ENCODE results near the gene MON1A.

MON1A gene

GRCh38 chr3:49859576-49860305 lies 69.9 kb downstream of the MON1A start:
- Histone ChIP-seq H3K4me2 (ENCODE audit: low read length) (no peak overlapping the region), H2AFZ (ENCODE audit: low read depth, low read length) (no peak overlapping the region), H3K9ac (ENCODE audit: low read length) (no peak overlapping the region), H3K4me3 (ENCODE audit: low read length) (no peak overlapping the region), H3K27me3 (ENCODE audit: low read depth, low read length) (peaks cover 21% of the 10 kb centered on the region), H3K79me2 (ENCODE audit: low read length) (peaks cover 16% of the 10 kb centered on the region), H3K27ac (ENCODE audit: low read length) (no peak overlapping the region), H3K36me3 (replicated peaks; ENCODE audit: low read depth, low read length) (no peaks in the 10 kb centered on the region), H3K4me1 (ENCODE audit: low read length) (peaks cover 10% of the 10 kb centered on the region), H4K20me1 (ENCODE audit: insufficient read depth, low read length) (no peaks in the 10 kb centered on the region), H3K9me3 (ENCODE audit: insufficient read depth, low read length) (no peaks in the 10 kb centered on the region)
- TF ChIP-seq CTCF (IDR thresholded peaks at IDR 0.05; ENCODE audit: low read depth, low read length) (no peak), EZH2phosphoT487 (IDR thresholded peaks at IDR 0.05; ENCODE audit: low read depth) (no peak)
